OCI-LY7 (cell line): ENCODE data around the gene POLA1. TPM values are rescaled to one million over a fixed set of nuclear protein-coding genes. Genes with fewer than 3 reads are reported as not detected.

Experiments
- BruUV-seq: library from RNA; stranded (reverse); fragments of 400-500 nt; replicated peaks from 2 replicates; lab custom pipeline; 2021; lab: Mats Ljungman, UMichigan
- CTCF ChIA-PET: fragments of 300-600 bp; sonication (Branson Sonifier 250); formaldehyde crosslinking; loops from one replicate; lab custom pipeline; 2022; ENCODE audit warnings: antibody characterized with exemption; ENCODE audit not compliant: unreplicated experiment; lab: Charles Lee
- POLR2A ChIA-PET: fragments of 300-600 bp; sonication (Branson Sonifier 250); formaldehyde crosslinking; loops from one replicate; lab custom pipeline; 2022; ENCODE audit warnings: antibody characterized with exemption; lab: Charles Lee
- DNase-seq: peaks from one replicate; pipeline ENCODE4 v3.0.0-alpha.2; 2015; ENCODE audit warnings: low spot score
- H2AFZ ChIP-seq: fragments of 200-600 bp; sonication (generic), shearing (Covaris generic); 2 replicates; pipeline ENCODE4 v1.6.1; 2014; ENCODE audit warnings: mild to moderate bottlenecking, antibody characterized with exemption, low read length, moderate library complexity
- H3K27ac ChIP-seq: fragments of 200-600 bp; sonication (generic); 2 replicates; pipeline ENCODE4 v1.5.1; 2014; ENCODE audit warnings: mixed run types, low read depth, mild to moderate bottlenecking, moderate library complexity, low read length, inconsistent platforms; ENCODE audit not compliant: poor library complexity, severe bottlenecking
- H3K36me3 ChIP-seq: fragments of 200-600 bp; sonication (generic); 2 replicates; pipeline ENCODE4 v1.6.1; 2014; ENCODE audit warnings: mild to moderate bottlenecking, antibody characterized with exemption, low read length, moderate library complexity, mixed read lengths; ENCODE audit not compliant: insufficient read depth
- H3K4me1 ChIP-seq: fragments of 200-600 bp; sonication (generic); 2 replicates; pipeline ENCODE4 v1.5.1; 2014; ENCODE audit warnings: mild to moderate bottlenecking, low read length; ENCODE audit not compliant: insufficient read depth, poor library complexity, severe bottlenecking
- H3K4me2 ChIP-seq: fragments of 200-600 bp; sonication (generic); 2 replicates; pipeline ENCODE4 v1.6.1; 2014; ENCODE audit warnings: mild to moderate bottlenecking, low read length
- H3K4me3 ChIP-seq: fragments of 200-600 bp; sonication (generic); 2 replicates; pipeline ENCODE4 v1.5.1; 2014; ENCODE audit warnings: mild to moderate bottlenecking, low read depth, low read length; ENCODE audit not compliant: poor library complexity, severe bottlenecking
- H3K79me2 ChIP-seq: fragments of 200-600 bp; sonication (generic); 2 replicates; pipeline ENCODE4 v1.6.1; 2016; ENCODE audit warnings: low read depth, mild to moderate bottlenecking, low read length, moderate library complexity, mixed read lengths; ENCODE audit not compliant: insufficient read depth
- H3K9me2 ChIP-seq: fragments of 200-600 bp; sonication (generic); 2 replicates; pipeline ENCODE4 v1.6.1; 2016; ENCODE audit warnings: mild to moderate bottlenecking, low read length, mixed read lengths; ENCODE audit not compliant: insufficient read depth
- H3K9me3 ChIP-seq: fragments of 200-600 bp; sonication (generic); 2 replicates; pipeline ENCODE4 v1.6.1; 2014; ENCODE audit warnings: mild to moderate bottlenecking, mixed run types, low read length, mixed read lengths
- H4K20me1 ChIP-seq: fragments of 200-600 bp; sonication (generic); 2 replicates; pipeline ENCODE4 v1.6.1; 2014; ENCODE audit warnings: mild to moderate bottlenecking, antibody characterized with exemption, low read length, moderate library complexity, mixed read lengths; ENCODE audit not compliant: insufficient read depth
- EZH2phosphoT487 ChIP-seq: fragments of 200-600 bp; sonication (generic); IDR thresholded peaks from 2 replicates; pipeline ENCODE4 v1.6.1; 2018; ENCODE audit warnings: low read depth, borderline replicate concordance, mild to moderate bottlenecking, mixed run types, antibody characterized with exemption, low read length, moderate library complexity, mixed read lengths
- intact Hi-C: fragments of 100-400 bp; cut with micrococcal nuclease; formaldehyde crosslinking; loops from one replicate; pipeline ENCODE4 v1.10.0; 2022; ENCODE audit not compliant: unreplicated experiment
- total RNA-seq, 2 experiments: library from RNA; depleted of rRNA in 1 of 2; stranded (reverse); fragments of >200 nt in 1 of 2; shearing (Covaris generic) in 1 of 2; gene quantifications; 2 replicates each; pipeline ENCODE4 v1.2.3, GENCODE V29; 2014 to 2022
- TF ChIP-seq, protein P1 (sequence below): fragments of 200-600 bp; sonication (generic); conservative IDR thresholded peaks from 2 replicates; pipeline ENCODE4 v1.5.1; 2014; ENCODE audit warnings: mild to moderate bottlenecking, antibody characterized with exemption, low read length, moderate library complexity, mixed read lengths

Gene POLA1
- total RNA-seq, 2 experiments from 2014 or later: 58.0 to 65.1 TPM

DNA sequence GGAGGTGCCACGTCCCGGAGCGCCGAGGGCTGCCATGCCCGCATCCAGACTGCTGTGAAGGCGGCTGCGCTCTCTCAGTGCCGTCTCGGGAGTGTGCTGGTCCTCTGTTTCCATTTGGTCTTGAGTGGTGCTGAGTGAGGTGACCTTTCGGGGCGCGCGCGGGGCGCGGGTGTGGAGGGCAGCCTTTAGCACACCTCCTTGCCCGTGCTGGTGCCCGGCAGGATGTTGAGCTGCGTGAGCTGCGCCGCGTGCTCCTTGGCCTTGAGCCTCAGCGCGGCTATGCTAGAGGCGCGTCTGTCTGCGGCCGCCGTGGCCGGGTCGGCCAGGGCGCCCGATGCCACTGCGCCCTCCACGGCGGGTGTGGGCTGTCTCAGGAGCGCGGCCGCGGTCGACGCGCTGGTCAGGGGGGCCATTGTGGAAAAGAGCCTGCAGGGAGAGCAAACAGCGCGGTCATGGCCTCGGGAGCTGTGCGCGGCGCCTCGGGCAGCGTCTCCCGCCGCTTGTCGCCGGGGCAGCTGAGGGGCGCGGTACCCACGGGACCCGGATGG is 310.8 kb downstream of the POLA1 start:
- no peak overlapping the region for H3K4me3 ChIP-seq
- no TSS peak for BruUV-seq
- H3K9me2 ChIP-seq: no peaks in the 10 kb centered on the region
- intact Hi-C loops: no loop called here
- TF ChIP-seq, protein P1, sequence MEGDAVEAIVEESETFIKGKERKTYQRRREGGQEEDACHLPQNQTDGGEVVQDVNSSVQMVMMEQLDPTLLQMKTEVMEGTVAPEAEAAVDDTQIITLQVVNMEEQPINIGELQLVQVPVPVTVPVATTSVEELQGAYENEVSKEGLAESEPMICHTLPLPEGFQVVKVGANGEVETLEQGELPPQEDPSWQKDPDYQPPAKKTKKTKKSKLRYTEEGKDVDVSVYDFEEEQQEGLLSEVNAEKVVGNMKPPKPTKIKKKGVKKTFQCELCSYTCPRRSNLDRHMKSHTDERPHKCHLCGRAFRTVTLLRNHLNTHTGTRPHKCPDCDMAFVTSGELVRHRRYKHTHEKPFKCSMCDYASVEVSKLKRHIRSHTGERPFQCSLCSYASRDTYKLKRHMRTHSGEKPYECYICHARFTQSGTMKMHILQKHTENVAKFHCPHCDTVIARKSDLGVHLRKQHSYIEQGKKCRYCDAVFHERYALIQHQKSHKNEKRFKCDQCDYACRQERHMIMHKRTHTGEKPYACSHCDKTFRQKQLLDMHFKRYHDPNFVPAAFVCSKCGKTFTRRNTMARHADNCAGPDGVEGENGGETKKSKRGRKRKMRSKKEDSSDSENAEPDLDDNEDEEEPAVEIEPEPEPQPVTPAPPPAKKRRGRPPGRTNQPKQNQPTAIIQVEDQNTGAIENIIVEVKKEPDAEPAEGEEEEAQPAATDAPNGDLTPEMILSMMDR: no peak
- no peak for TF ChIP-seq EZH2phosphoT487
- H4K20me1 ChIP-seq: no peaks in the 10 kb centered on the region
- no peak for DNase-seq
- H3K79me2 ChIP-seq: no peaks in the 10 kb centered on the region
- H3K27ac ChIP-seq: no peak overlapping the region
- ChIA-PET POLR2A (no interaction called here), CTCF (no interaction called here)
- H3K4me2 ChIP-seq: no peak overlapping the region
- no peaks in the 10 kb centered on the region for H3K36me3 ChIP-seq
- H3K4me1 ChIP-seq: no peaks in the 10 kb centered on the region
- H2AFZ ChIP-seq: no peak overlapping the region
- no peaks in the 10 kb centered on the region for H3K9me3 ChIP-seq

DNA sequence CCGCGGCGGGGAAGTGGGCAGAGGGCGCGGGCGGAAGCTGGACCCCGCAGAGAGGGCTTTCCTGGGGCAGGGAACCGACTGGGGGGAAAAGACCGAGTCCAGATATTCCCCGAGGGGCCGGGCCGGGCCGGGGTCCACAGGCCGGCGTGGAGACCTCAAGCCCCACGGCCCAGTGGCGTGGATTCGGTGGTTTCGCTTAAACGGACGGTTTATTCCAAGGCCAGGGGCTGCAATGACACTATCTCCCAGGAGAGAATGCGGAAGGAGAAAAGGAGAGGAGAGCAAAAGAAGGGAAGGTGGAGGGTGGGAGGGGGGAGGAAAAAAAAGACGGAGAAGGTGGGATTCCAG is 311.3 kb downstream of the POLA1 start:
- Histone ChIP-seq H3K27ac (no peak overlapping the region), H2AFZ (no peak overlapping the region), H3K36me3 (no peaks in the 10 kb centered on the region), H3K79me2 (no peaks in the 10 kb centered on the region), H3K4me3 (no peak overlapping the region), H4K20me1 (no peaks in the 10 kb centered on the region), H3K9me3 (no peaks in the 10 kb centered on the region), H3K4me2 (no peak overlapping the region), H3K9me2 (no peaks in the 10 kb centered on the region), H3K4me1 (no peaks in the 10 kb centered on the region)
- TF ChIP-seq EZH2phosphoT487: no peak
- TF ChIP-seq, protein P1: no peak
- no TSS peak for BruUV-seq
- intact Hi-C loops: no loop called here
- ChIA-PET POLR2A (no interaction called here), CTCF (no interaction called here)
- DNase-seq: no peak

DNA sequence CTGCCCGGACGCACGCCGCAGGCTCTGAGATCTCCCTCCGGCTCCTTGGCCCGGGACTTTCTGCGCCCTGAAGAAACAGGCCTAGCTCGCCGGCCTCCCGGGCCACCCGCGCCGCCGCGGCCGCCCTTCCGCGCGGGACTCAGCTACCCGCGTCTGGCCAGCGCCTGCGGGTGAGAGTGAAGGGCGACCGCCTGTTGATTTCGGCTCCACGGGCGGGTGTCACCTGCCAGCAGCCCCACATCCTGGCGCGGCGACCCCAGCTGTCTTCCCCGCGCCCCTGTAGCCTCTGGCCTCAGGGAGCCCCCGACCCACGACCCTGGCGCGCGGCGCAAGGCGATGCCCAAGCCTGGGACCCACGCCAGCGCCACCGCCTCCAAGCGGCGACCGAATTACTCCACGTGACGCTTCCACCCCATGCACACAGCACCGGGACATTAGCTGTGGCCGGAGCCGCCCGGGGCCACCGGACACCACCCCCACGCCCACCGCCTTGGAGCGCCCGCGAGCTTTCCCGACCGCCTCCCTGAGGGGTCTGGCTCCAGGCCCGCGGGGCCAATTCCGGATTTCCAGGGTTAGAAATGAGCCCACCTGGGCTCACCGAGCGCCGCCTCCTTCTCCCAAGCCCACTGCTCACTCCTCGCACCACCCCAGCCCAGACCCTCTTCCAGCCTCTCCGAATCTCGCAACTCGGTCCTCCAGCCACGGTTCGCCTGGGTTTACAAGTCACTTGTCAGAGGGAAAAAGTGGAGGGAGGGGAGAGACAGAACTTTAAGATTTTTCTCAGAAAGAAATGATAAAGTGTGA is 311.9 kb downstream of the POLA1 start:
- Histone ChIP-seq H3K4me3 (no peak overlapping the region), H3K9me2 (no peaks in the 10 kb centered on the region), H2AFZ (no peak overlapping the region), H3K9me3 (no peaks in the 10 kb centered on the region), H3K4me1 (no peaks in the 10 kb centered on the region), H3K79me2 (no peaks in the 10 kb centered on the region), H3K36me3 (no peaks in the 10 kb centered on the region), H4K20me1 (no peaks in the 10 kb centered on the region), H3K27ac (no peak overlapping the region), H3K4me2 (no peak overlapping the region)
- no peak for DNase-seq
- ChIA-PET CTCF (no interaction called here), POLR2A (no interaction called here)
- no peak for TF ChIP-seq EZH2phosphoT487
- TF ChIP-seq, protein P1: no peak
- intact Hi-C loops: no loop called here
- no TSS peak for BruUV-seq
